KOPT-K1 (cell line): Measurements from ENCODE around the gene PTRH2.

ENCODE experiments used
- H3K27ac ChIP-seq: fragments of 200-600 bp; sonication (generic); 2 replicates; pipeline ENCODE4 v1.5.1; 2016; ENCODE audit warnings: antibody characterized with exemption, mild to moderate bottlenecking, low read depth, low read length; ENCODE audit not compliant: poor library complexity, severe bottlenecking
- H3K36me3 ChIP-seq: fragments of 200-600 bp; sonication (generic); 2 replicates; pipeline ENCODE4 v1.5.1; 2017; ENCODE audit warnings: antibody characterized with exemption, mild to moderate bottlenecking, low read length, moderate library complexity; ENCODE audit not compliant: insufficient read depth
- H3K9me3 ChIP-seq: fragments of 200-600 bp; sonication (generic); 2 replicates; pipeline ENCODE4 v1.5.1; 2017; ENCODE audit warnings: antibody characterized with exemption, low read length, mild to moderate bottlenecking; ENCODE audit not compliant: insufficient read depth, poor library complexity, severe bottlenecking

PTRH2 gene

DNA sequence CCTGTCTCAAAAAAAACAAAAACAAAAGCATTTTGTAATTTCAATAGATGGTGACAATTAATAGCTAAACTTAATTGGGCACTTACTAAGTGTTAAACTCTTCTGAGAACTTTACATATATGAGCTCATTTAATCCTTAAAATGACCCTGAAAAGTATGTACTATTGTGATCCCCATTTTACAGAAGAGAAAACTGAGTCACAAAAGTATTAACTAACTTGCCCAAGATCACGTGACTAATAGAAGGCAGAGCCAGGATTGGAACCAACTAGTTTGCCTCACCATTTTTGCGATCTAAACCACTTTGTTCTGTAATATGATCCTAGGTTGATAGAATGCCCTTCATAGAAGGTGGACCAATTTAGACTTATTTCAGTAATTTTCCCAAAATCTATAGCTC, 26.5 kb upstream of the PTRH2 start:
- Histone ChIP-seq H3K36me3 (peaks cover 41% of the 10 kb centered on the region), H3K9me3 (no peaks in the 10 kb centered on the region), H3K27ac (no peak overlapping the region)

DNA sequence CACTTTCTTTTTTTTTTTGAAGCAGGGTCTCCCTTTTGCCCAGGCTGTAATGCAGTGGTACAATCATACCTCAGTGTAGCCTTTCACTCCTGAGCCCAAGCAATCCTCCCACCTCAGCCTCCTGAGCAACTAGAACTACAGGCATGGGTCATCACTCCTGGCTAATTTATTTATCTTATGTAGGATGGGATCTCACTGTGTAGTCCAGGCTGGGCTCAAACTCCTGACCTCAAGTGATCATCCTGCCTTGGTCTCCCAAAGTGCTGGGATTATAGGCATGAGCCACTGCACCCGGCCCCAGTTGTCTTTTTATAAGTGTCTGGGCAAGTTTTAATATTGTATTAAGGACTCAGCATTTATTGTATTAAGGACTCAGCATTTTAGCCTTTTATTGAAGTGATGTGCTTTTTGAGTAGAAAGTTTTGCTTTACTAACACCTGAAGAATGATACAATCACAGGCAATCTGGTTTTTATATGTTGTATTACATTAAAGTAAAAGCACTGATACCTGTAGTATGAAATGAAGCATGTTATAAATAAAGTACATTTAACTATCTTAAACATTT, 23.1 kb upstream of the PTRH2 start:
- H3K9me3 ChIP-seq = no peaks in the 10 kb centered on the region
- peaks cover 21% of the 10 kb centered on the region for H3K36me3 ChIP-seq
- no peak overlapping the region for H3K27ac ChIP-seq

DNA sequence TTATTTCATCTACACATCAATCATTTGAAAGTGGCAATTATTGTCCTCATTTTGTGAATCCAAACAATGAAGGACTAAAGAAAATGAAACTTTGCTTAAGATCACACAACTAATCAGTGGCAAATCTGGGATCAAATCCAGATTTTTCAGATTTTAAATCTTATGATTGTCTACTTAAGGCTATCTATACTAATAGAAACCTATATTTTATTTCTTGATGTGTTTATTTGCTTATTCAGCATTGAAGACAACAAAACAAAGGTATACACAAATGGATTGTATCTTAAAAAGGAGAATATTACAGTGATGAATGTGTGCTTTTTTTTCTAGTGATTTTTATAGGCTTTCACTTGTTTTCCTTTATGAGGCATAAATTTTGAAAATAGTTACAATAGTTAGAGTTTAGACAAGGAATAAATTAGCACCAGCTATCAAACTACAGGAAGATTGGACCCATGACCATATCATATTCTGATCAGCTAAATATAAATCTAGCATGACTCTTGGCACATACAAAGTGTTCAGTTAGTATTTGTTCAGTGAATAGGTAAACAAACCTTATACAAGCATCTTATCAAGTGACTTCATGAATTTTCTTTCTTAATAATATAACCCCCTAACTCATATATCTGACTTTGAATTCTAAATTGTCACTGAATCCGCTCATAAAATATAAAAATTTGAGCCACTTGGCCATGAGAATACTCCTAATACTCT, 20.7 kb upstream of the PTRH2 start:
- peaks cover 4% of the 10 kb centered on the region; the same call in 1 of the 2 replicates for H3K36me3 ChIP-seq
- no peak overlapping the region for H3K27ac ChIP-seq
- no peaks in the 10 kb centered on the region for H3K9me3 ChIP-seq

DNA sequence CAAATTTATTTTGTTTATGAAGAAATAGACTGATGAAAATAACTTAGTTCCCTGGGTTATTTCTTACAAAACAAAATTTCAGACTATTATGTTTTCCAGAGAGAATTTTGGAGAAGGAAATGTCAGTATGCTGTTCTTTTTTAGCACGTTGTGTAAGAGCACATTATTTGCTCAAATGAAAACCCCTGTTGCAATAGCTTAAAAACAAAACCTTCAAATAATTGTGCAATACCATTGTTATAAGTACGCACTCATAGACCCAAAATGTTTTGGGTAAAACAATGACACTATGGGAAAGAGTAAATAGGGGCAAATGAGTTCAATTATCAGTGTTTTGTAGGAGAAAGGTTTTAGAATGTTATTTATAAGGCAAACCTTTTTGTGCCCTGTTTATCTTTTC, 18.5 kb upstream of the PTRH2 start:
- Histone ChIP-seq H3K36me3 (no peaks in the 10 kb centered on the region), H3K9me3 (no peaks in the 10 kb centered on the region), H3K27ac (no peak overlapping the region)

DNA sequence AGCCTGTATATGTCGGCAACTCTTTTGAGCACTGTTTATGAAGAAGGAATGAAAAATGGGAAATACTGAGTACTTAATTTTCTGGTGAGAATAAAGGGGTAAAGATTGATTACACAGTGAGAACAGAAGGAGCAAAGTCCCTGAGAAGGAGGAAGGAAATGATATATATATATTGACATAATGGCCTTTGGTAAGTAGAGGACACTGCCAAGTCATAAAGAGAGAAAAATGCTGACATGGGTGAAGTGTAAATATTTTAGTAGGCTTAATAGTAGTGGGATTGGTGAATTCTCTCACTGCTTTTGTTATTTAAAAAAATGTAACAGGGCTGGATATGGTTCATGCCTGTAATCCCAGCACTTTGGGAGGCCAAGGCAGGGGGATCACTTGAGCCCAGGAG, 16.4 kb upstream of the PTRH2 start:
- Histone ChIP-seq H3K27ac (no peak overlapping the region), H3K36me3 (no peaks in the 10 kb centered on the region), H3K9me3 (no peaks in the 10 kb centered on the region)

DNA sequence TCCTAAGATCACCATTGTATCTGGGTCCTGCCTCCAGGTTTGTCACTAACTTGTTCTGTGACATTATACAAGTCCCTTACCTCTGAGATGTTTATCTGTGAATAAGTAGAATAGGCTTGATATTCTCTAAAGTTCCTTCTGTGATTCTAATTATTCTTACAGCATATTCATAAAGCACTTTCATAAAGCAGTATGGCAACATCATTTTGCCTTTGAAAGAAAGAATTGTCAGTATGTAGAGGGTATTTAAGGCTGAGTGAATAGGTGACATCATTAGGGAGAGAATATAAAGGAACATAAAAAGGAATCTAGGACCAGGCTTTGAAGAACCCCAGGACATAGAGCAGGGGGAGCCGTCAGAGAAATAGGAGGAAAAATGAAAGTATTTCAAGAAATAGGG, 15.8 kb upstream of the PTRH2 start:
- H3K27ac ChIP-seq = no peak overlapping the region
- H3K36me3 ChIP-seq = no peaks in the 10 kb centered on the region
- no peaks in the 10 kb centered on the region for H3K9me3 ChIP-seq

DNA sequence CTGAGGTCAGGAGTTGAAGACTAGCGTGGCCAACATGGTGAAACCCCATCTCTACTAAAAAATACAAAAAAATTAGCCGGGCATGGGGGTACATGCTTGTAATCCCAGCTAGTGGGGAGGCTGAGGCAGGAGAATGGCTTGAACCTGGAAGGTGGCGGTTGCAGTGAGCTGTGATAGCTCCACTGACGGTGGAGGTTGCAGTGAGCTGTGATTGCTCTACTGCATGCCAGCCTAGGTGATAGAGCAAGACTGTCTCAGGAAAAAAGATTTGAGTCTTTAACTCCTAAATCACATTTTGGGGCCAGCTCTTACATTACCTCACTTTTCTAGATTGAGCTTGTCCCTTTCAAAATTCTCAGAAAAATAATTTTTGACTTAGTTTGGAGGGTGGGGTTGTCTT, 15.4 kb upstream of the PTRH2 start:
- H3K9me3 ChIP-seq = no peaks in the 10 kb centered on the region
- H3K36me3 ChIP-seq = no peaks in the 10 kb centered on the region
- no peak overlapping the region for H3K27ac ChIP-seq

DNA sequence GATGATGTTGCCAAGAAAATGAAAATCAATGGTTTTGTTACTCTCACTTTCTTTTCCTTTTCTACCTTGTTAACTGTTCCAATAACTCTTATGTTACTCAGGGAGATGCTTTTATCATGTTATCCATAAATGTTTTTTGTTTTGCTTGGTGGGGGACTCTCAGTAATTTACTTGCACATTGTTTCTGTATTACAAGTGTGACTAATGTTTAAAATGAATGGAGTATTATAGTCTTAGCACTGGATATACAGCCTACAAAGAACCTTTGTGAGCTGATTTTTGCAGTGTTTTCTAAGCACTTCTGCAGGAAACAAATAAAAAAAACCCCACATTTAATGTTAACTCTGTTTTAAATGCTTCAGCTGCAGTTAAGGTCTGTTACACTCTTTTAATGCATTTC, 12.3 kb upstream of the PTRH2 start:
- H3K9me3 ChIP-seq = no peaks in the 10 kb centered on the region
- H3K36me3 ChIP-seq = no peaks in the 10 kb centered on the region
- no peak overlapping the region for H3K27ac ChIP-seq

DNA sequence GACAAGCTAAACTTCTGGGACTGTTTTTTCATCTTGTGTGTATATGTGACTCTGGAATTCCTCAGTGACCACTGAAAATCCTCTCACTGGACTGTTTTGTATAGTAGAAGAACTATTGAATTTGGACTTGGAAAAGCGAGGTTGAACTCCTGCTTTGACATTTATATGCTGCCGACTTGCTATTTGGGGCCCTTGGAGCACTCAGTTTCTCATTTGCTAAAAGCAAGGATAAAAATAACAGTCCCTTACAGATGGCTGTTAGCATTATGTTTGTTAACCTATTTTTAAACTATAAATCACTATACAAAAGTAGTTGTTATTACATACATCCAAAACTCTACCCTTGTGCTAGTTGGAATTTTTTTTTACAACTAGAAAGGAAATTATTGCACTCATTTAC, 9.2 kb upstream of the PTRH2 start:
- no peaks in the 10 kb centered on the region for H3K9me3 ChIP-seq
- H3K27ac ChIP-seq = no peak overlapping the region
- H3K36me3 ChIP-seq = no peaks in the 10 kb centered on the region

DNA sequence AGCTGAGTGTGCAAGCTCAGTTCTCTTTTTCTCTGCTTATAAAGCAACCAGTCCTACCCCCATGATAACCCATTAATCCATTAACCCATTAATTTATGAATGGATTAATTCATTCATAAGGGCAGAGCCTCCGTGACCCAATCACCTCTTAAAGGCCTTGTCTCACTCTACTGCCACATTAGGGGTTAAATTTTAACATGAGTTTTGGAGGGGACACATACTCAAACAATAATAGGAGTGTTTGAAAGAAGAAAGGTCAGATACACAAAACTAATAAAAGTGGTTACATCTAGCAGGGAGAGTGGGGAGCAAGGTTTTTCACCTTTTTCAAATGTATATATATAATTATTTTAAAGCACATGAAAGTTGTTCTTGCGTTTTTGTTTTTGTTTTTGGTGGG, 7.0 kb upstream of the PTRH2 start:
- H3K9me3 ChIP-seq = no peaks in the 10 kb centered on the region
- no peak overlapping the region for H3K27ac ChIP-seq
- no peaks in the 10 kb centered on the region for H3K36me3 ChIP-seq

DNA sequence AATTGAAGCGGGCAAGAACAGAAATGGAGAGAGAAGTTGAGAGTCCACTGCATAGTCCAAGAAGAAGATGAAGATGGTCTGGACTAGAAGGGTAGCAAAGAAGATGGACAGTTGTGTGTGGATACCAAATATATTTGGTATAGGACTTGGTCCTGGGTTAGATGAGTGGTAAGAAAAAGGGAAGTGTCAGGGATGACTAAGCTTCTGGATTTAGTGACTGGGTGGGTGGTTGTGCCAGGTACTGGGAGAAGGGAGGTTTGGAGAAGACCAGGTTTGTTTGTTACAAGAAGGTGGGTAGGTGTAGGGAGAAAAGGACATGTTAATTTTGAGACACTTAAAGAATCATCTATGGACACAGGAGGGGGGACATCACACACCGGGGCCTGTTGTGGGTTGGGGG, 5.6 kb upstream of the PTRH2 start:
- no peaks in the 10 kb centered on the region for H3K36me3 ChIP-seq

DNA sequence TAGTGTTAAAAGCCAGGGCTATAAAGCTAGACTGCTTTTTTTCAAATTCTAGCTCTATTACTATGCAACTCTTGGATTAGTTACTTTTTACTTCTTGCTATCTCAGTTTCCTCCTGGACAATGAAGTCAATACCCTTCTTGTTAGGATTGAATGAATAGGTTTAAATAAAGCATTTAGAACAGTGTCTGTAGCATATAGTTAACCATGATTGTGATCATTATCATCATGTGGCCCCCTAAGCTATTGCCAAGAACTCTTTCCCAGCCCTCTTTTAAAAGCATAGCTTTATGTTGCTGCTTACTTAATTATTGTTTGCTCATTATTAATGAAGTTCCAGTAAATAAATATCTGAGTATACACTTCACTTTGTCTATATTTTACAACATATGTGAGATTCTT, 4.7 kb upstream of the PTRH2 start:
- Histone ChIP-seq H3K27ac (no peak overlapping the region), H3K36me3 (no peaks in the 10 kb centered on the region), H3K9me3 (no peaks in the 10 kb centered on the region)

More for the DNA sequence above, 5.6 kb upstream of the PTRH2 start:
- H3K27ac ChIP-seq = no peak overlapping the region
- no peaks in the 10 kb centered on the region for H3K9me3 ChIP-seq

DNA sequence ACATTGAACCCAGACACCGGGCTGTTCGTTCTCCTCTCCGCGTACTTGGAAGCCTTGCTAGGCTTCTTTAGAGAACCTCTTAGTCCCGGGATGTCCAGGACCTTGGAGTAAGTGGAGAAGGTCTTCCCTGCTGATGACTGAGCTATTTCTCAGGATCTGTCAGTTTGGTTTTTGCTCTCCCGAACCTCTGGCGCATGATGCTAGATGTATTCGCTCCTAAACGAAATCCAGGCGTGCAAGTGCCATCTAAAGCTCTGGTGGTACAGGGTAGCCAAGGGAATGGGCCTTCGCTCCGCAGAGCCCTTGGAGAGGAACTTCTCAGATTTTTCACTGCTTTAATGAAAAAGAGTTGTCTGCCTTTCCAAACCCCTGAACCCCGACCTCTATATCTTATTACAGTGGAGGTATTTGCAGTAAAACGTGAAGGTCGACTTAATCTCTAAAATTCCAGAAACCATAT, 771 bp upstream of the PTRH2 start:
- Histone ChIP-seq H3K9me3 (no peaks in the 10 kb centered on the region), H3K36me3 (peaks cover 22% of the 10 kb centered on the region), H3K27ac (peak overlapping the region; percentile 78)

DNA sequence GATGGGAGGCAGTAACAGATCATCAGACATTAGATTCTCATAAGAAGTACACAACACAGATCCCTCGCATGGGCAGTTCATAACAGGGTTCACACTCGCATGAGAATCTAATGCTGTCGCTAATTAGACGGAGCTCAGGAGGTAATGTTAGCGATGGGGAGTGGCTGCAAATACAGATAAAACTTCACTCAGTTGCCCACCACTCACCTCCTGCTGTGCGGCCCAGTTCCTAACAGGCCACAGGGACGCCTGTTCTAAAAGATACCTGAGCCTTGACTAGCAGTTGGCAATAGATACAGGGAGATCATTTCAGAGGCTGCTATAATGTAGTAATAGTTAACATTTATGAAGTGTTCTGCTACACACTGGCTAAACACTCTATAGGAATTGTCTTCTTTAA, 4.9 kb downstream of the PTRH2 start:
- no peaks in the 10 kb centered on the region for H3K9me3 ChIP-seq
- H3K27ac ChIP-seq = no peak overlapping the region
- H3K36me3 ChIP-seq = peaks cover 77% of the 10 kb centered on the region

DNA sequence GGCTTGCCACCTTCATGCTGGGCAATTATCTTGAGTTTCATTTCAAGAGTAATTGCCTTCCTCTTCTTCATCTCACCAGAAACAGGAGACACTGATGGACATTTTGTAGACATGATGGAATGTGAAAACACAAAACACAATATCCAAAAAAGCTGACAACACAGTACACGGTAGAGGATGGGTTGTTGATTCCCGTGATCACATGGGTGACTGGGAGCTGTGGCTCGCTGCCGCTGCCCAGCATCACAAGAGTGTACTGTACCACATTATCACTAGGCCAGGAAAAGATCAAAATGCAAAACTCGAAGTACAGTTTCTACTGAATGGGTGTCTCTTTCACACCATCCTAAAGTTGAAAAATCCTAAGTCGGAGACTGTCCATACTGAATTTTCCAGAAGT, 7.4 kb downstream of the PTRH2 start:
- Histone ChIP-seq H3K27ac (no peak overlapping the region), H3K9me3 (no peaks in the 10 kb centered on the region), H3K36me3 (peaks cover 96% of the 10 kb centered on the region)

DNA sequence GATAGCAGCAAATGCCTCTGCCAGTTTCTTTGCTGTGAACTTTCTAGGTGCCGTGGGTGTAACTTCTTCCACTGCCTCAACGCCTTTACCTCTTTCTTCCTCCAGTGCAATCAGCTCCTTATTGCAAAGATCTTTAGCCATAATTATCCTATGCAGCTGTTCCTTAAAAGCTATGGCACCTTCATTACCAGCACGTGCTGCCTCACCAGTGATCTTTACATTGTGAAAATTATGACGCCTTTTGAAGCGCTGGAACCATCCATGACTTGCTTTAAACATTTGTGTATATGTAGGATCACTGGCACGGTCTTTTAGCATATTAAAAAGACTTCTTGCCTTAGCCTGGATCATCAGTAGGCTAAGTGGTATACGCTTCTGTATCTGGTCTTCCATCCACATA, 8.0 kb downstream of the PTRH2 start:
- Histone ChIP-seq H3K27ac (no peak overlapping the region), H3K36me3 (peaks cover 96% of the 10 kb centered on the region), H3K9me3 (no peaks in the 10 kb centered on the region)
